ENCODE data around the gene PLSCR3.

The PLSCR3 gene
- total RNA-seq = 0.04 to 0.90 reads per million in 2 experiments

- DNase-seq (ENCODE audit: low read depth) = peak; percentile 72
Observed at GRCh38 chr17:7394452-7395191, at the start of gene PLSCR3. Gene PLSCR3 (minus strand): TSS chr17:7394525. CDS start chr17:7394110, 415 bp downstream.

DNA sequence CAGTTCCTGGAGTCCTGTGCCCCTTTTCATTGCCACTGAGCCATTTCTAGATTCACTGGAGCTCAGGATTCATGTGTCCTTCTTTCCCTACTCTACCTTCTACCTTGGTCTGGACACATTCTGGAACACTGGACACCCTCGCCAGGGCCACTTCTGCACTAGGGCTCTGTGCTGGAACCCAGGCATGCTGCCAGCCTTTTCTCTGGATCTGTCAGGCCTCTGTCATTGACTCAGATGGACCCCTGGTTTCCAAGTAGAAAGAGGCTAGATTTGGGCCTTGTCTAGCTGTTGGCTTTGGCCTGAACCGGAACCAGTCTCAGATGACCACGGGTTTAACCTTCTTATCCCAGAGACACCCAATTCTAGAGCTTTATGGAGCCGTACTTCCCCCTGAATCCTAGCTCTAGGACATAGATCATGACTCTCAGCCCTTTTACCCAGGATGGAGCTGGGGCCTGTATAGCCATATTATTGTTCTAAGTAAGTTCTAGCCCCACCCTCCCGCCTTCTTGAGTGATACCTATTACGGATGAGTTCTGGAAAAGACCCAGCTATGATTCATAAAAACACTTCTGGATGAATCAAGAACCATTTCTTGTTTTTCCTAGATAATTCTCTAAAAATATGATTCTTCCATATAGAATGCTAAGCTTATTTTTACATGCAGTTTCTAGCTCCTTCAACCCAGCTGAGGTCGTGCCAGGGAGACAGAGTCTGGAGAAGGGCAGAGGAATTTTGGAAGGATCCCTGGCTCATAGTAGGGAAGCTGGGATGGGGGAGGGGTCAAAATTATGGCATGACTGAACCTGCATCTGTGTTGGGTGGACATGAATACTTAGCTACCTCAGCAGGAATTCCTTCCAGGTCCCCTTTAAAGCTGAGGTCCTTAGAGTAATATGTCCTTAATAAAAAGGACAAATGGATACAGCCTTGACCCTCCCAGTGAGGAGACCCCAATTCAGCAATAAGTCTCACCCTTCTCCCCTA lies 49.5 kb upstream of the PLSCR3 start:
- DNase-seq (ENCODE audit: low read depth) = no peak

- DNase-seq (ENCODE audit: low read depth) = no peak
Observed at GRCh38 chr17:7442142-7442541, 47.8 kb upstream of the PLSCR3 start.

DNA sequence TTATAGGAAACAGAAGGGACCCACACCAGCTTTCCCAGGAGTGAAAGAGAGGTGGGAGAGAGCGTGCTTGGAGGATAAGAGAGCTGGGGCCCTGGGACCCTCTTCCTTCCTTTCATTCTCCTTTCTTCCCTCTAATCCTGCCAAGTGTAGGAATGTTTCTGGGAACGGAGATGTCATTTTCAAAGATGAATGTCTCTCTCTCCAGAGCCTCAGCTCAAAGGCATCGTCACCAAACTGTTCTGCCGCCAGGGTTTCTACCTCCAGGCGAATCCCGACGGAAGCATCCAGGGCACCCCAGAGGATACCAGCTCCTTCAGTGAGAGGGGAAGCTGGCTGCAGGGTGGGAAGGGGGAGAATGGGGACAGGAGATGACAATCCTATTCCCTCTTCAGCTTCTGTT lies 46.9 kb upstream of the PLSCR3 start:
- DNase-seq (ENCODE audit: low read depth) = no peak

- no peak for DNase-seq (ENCODE audit: low read depth)
Observed at GRCh38 chr17:7440834-7441195, 46.5 kb upstream of the PLSCR3 start.

- DNase-seq (ENCODE audit: low read depth) = peak; percentile 17
Observed at GRCh38 chr17:7440113-7440833, 45.9 kb upstream of the PLSCR3 start.

GRCh38 chr17:7439462-7440112 lies 45.3 kb upstream of the PLSCR3 start, which contains the start of gene FGF11:
Gene FGF11 (plus strand): TSS chr17:7439512. CDS start chr17:7439621, 109 bp downstream.
- no peak for DNase-seq (ENCODE audit: low read depth)

GRCh38 chr17:7438656-7439460 lies 44.5 kb upstream of the PLSCR3 start:
- DNase-seq (ENCODE audit: low read depth) = no peak

DNA sequence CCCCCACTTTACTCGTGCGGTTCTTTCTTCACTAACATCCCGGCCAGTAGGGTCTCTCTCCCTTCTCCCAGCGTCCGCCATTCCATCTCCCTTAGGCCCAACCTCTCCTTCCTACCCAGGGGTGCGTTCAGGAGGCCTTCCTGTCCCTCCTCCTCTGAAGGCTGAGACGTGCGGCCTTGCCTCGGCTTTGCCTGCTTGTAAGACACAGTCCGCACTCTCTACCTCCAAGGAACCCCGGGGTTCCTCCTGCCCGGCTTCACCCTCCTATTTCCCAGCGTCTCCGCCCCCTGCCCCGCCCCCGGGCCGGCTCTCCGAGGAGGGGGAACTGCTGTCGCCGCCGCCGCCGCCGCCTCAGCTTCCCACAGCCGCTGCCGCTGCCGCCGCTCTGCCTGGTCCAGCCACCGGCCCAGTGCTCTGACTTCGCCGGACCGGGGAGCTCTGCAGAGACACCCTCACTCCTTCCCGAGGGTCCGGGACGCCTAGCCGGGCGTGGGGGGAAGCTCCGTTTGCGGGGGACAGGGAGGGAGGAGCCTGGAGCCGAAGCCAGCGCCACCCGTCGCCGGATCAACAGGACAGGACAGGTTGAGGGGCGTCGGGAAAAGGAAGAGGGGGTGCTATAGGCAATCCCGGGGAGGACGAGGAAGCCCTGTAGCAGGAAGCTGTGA lies 43.8 kb upstream of the PLSCR3 start:
- peak; percentile 43 for DNase-seq (ENCODE audit: low read depth)

- no peak for DNase-seq (ENCODE audit: low read depth)
Observed at GRCh38 chr17:7437369-7437863, 43.1 kb upstream of the PLSCR3 start.

GRCh38 chr17:7436556-7437368 lies 42.4 kb upstream of the PLSCR3 start:
- DNase-seq (ENCODE audit: low read depth) = peak; percentile 69

- DNase-seq (ENCODE audit: low read depth) = peak; percentile 34
Observed at GRCh38 chr17:7435676-7436555, 41.6 kb upstream of the PLSCR3 start.

- no peak for DNase-seq (ENCODE audit: low read depth)
Observed at GRCh38 chr17:7432296-7432695, 38.0 kb upstream of the PLSCR3 start.

DNA sequence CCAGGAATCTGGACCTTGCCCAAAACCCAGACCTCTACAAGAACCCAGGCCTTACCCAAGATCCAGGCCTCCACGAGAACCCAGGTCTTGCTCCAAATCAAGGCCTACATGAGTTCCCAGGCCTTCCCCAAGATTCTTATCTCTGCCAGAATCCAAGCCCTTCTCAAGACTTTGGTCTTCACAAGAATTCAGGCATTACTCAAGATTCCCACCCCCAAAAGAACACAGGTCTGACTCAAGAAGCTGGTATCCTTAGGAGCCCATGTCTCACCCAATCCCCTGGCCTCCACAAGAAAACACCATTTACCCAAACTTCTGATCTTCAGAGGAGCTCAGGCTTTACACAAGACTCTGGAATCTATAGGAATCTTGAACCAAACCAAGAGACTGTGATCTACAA lies 36.9 kb upstream of the PLSCR3 start:
- DNase-seq (ENCODE audit: low read depth) = no peak

- DNase-seq (ENCODE audit: low read depth) = no peak
Observed at GRCh38 chr17:7429722-7430121, 35.4 kb upstream of the PLSCR3 start.

- no peak for DNase-seq (ENCODE audit: low read depth)
Observed at GRCh38 chr17:7428557-7428956, 34.2 kb upstream of the PLSCR3 start, which contains the start of gene SPEM3. Gene SPEM3 (plus strand): TSS chr17:7428857. CDS start chr17:7428903, 46 bp downstream.

DNA sequence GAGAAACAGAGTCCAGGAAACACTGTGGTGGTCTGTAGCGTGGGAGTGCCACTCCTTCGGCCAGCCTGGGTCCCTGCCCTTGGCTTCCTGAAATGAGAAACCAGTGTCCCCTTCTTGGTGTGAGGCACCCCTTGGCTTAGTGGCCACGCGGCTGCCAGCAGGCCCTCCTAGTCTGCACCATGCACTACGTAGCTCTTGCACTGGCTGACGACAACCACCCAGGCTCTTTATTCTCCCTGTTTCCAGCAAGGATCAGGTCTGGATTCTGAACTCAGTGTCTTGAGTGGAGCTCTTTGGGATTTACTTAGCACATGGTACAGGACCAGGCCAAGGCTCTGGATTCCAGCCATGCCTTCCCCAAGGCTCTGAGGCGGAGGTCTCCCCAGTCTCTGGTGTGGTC lies 33.2 kb upstream of the PLSCR3 start:
- DNase-seq (ENCODE audit: low read depth) = no peak

DNA sequence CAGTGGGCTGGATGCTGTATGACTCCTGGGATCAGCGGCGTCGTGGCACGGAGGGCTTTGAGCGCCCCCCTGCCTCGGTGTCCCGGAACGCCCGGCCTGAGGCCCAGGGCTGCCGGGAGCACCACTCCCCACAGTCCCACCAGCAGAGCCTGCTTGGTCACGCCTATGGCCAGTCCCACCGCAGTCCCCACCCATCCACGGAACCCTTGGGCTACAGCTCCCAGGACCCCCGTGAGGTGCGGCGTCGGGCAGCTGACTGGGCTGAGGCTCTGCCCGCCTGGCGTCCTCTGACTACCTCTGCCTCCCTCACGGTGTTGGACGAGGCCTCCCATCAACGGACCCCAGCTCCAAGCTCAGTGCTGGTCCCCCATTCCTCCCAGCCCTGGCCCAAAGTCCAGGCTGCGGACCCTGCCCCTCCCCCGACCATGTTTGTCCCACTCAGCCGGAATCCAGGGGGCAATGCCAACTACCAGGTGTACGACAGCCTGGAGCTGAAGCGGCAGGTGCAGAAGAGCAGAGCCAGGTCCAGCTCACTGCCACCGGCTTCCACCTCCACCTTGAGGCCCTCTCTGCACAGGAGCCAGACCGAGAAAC lies 32.7 kb upstream of the PLSCR3 start:
- DNase-seq (ENCODE audit: low read depth) = no peak

Measured in T follicular helper cell (primary cell).